ENCODE data around the gene CASZ1. TPM values are rescaled to one million over a fixed set of nuclear protein-coding genes. Genes with fewer than 3 reads are reported as not detected.

CASZ1 gene
- total RNA-seq, 1 donor from 2014 or later = 63.6 TPM

DNA sequence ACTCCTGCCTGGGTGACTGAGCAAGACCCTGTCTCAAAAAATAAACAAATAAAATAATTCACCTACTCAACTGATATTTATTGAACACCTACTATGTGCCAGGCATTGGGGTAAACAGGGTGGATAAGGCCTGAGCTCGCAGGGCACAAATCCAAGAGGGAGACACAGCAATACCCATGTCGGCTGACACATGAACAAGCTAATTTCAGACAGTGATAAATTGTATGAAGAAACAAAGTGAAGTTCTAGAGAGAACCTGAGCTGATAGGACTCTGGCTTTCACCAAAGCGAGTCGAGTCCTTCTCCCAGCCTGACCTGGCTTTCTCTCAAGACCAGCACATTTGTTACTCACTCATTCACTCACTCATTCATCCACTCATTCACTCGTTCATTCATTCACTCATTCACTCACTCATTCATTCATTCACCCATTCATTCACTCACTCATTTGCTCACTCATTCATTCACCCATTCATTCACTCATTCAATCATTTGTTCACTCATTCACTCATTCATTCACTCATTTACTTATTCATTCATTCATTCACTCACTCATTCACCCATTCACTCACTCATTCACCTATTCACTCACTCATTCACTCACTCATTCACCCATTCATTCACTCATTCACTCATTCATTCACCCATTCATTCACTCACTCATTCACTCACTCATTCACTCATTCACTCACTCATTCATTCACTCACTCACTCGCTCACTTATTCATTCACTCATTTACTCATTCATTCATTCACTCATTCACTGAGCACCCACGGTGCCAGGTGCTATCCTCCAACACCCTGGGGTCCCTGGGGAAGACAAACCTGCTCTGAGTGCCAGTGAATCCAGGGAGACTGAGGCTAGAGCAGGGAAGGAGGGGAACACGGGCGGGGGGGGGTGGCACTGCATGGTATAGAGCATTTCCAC is 37.4 kb upstream of the CASZ1 start:
- Histone ChIP-seq H3K27me3 (peaks cover 26% of the 10 kb centered on the region), H3K36me3 (no peaks in the 10 kb centered on the region), H3K9me3 (no peaks in the 10 kb centered on the region), H3K4me3 (no peak overlapping the region), H3K4me1 (peaks cover 10% of the 10 kb centered on the region), H3K27ac (no peak overlapping the region)
- TF ChIP-seq, protein P1, sequence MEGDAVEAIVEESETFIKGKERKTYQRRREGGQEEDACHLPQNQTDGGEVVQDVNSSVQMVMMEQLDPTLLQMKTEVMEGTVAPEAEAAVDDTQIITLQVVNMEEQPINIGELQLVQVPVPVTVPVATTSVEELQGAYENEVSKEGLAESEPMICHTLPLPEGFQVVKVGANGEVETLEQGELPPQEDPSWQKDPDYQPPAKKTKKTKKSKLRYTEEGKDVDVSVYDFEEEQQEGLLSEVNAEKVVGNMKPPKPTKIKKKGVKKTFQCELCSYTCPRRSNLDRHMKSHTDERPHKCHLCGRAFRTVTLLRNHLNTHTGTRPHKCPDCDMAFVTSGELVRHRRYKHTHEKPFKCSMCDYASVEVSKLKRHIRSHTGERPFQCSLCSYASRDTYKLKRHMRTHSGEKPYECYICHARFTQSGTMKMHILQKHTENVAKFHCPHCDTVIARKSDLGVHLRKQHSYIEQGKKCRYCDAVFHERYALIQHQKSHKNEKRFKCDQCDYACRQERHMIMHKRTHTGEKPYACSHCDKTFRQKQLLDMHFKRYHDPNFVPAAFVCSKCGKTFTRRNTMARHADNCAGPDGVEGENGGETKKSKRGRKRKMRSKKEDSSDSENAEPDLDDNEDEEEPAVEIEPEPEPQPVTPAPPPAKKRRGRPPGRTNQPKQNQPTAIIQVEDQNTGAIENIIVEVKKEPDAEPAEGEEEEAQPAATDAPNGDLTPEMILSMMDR (IDR thresholded peaks at IDR 0.05) = no peak
- no peak for DNase-seq
- no peak for ATAC-seq
- intact Hi-C loops (cut with DNase I) = no loop called here

DNA sequence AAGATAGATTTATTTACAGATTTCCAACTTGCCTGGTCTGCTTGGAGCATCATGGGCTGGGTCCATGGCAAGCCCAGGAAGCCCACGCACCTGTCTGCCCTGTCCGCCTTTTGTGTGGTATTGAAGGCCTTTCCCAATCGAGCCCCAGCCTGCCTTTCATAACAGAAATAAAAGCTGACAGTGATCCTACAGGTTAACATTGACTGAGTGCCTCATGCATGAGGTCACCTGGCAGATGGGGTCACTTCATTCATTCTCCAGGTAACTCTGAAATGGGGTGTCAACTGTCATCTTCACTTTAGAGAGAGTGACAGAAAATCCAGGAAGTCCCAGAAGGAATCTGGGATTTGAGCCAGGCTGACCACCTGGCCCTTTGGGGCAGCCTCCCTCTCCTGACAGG is 36.3 kb upstream of the CASZ1 start:
- peaks cover 26% of the 10 kb centered on the region for H3K27me3 ChIP-seq
- H3K9me3 ChIP-seq = no peaks in the 10 kb centered on the region
- intact Hi-C loops (cut with DNase I) = no loop called here
- ATAC-seq = no peak
- H3K4me3 ChIP-seq = no peak overlapping the region
- no peak for DNase-seq
- peaks cover 10% of the 10 kb centered on the region for H3K4me1 ChIP-seq
- H3K27ac ChIP-seq = no peak overlapping the region
- no peaks in the 10 kb centered on the region for H3K36me3 ChIP-seq
- TF ChIP-seq, protein P1 (IDR thresholded peaks at IDR 0.05) = no peak

DNA sequence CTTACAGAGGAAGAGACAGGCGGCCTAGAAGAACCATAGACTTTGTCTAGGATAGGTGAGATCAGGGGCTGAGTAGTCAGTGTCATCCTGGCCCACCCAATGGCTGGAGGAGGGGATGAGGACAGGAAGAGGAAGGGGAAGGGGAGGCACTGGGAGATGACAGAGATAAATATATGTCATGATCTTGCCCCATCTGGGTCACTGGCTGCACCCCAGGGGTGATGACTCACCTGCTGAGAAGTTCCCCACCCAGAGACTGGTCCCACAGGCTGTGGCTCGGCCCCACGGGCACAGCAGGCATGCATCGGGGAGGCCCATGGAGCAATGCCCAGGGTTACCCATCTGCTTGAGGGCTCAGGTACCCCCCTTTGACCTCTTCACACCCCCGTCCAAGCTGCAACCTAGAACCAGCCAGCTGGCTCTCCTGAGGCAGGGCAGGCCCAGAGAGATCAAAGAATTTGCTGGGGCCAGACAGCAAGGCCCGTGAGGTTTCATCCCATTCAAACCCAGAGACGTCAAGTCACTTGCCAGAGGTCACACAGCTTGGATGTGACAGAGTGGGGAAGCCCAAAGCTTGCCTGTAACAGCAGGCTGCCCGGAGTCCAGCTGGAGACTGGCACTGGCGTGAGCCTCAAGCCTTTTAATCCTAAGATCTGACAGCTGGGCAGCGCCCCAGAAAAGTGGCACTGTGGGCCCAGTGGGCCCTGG is 34.7 kb upstream of the CASZ1 start:
- H3K36me3 ChIP-seq = no peaks in the 10 kb centered on the region
- H3K27me3 ChIP-seq = peaks cover 26% of the 10 kb centered on the region
- intact Hi-C loops (cut with DNase I) = no loop called here
- DNase-seq (no peak), ATAC-seq (no peak)
- no peak overlapping the region for H3K27ac ChIP-seq
- peaks cover 9% of the 10 kb centered on the region for H3K4me1 ChIP-seq
- TF ChIP-seq, protein P1 (IDR thresholded peaks at IDR 0.05) = no peak
- no peak overlapping the region for H3K4me3 ChIP-seq
- H3K9me3 ChIP-seq = no peaks in the 10 kb centered on the region

DNA sequence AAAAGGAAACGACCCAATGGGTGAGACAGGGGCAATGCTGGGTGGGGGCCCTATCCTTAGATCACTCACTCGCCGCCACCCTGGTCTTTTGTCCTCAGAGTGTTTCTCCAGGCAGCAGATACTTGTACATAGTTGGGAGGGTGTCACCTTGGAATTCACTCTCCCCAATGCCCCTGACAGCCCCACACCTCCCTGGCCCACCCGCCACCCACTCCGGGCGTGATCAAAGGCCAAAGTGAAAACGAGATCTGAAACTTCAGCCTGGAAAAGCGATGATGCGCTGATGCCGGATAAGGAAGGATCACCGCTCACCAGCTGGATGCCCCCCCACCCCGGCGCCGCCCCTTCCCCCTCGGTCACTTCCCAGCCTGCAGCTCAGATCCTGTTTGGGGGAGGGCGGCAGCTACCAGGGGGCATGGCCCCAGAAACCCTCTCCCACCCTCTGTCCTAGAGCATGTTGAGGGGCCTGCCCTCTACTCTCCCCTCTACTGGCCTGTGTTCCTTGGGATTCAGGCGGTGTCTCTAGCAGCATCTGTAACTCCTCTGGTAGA is 33.6 kb upstream of the CASZ1 start:
- intact Hi-C loops (cut with DNase I) = no loop called here
- Histone ChIP-seq H3K4me3 (no peak overlapping the region), H3K4me1 (no peaks in the 10 kb centered on the region), H3K36me3 (no peaks in the 10 kb centered on the region), H3K9me3 (no peaks in the 10 kb centered on the region), H3K27me3 (peaks cover 15% of the 10 kb centered on the region), H3K27ac (no peak overlapping the region)
- ATAC-seq = no peak
- DNase-seq = no peak
- TF ChIP-seq, protein P1 (IDR thresholded peaks at IDR 0.05) = no peak

DNA sequence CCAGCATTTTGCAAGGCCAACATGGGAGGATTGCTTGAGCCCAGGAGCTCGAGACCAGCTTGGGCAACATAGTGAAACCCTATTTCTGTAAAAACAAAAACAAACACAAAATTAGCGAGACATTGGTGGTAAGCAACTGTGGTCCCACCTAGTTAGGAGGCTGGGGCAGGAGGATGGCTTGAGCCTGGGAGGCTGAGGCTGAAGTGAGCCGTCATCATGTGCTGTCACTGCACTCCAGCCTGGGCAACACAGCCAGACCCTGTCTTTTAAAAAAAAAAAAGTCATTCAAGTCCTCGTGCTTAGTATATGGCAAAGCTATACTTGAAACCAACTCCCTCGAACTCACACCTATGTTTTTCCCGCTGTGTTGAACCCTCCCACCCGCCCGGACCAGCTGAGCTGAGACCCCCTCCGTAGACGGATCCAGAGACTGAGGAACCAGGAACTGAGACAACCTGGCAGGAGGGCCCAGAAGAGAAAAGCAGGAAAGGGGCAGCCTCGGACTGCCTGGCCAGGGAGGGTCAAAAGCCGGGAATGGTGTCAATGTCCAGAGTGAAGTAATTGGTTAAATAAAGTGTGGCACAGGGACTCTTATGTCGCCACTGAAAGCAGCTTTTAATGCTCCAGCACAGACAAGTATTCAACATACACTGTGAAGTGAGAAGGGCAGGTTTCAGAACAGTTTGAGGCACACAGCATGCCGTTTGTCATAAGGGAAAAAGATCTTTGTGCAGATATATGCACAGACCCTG is 32.8 kb upstream of the CASZ1 start:
- no peak overlapping the region for H3K27ac ChIP-seq
- no peaks in the 10 kb centered on the region for H3K4me1 ChIP-seq
- intact Hi-C loops (cut with DNase I) = no loop called here
- no peaks in the 10 kb centered on the region for H3K36me3 ChIP-seq
- no peaks in the 10 kb centered on the region for H3K9me3 ChIP-seq
- ATAC-seq (no peak), DNase-seq (no peak)
- peaks cover 7% of the 10 kb centered on the region for H3K27me3 ChIP-seq
- H3K4me3 ChIP-seq = no peak overlapping the region
- TF ChIP-seq, protein P1 (IDR thresholded peaks at IDR 0.05) = no peak
